ENCODE results near the gene PRPSAP1.

DNA sequence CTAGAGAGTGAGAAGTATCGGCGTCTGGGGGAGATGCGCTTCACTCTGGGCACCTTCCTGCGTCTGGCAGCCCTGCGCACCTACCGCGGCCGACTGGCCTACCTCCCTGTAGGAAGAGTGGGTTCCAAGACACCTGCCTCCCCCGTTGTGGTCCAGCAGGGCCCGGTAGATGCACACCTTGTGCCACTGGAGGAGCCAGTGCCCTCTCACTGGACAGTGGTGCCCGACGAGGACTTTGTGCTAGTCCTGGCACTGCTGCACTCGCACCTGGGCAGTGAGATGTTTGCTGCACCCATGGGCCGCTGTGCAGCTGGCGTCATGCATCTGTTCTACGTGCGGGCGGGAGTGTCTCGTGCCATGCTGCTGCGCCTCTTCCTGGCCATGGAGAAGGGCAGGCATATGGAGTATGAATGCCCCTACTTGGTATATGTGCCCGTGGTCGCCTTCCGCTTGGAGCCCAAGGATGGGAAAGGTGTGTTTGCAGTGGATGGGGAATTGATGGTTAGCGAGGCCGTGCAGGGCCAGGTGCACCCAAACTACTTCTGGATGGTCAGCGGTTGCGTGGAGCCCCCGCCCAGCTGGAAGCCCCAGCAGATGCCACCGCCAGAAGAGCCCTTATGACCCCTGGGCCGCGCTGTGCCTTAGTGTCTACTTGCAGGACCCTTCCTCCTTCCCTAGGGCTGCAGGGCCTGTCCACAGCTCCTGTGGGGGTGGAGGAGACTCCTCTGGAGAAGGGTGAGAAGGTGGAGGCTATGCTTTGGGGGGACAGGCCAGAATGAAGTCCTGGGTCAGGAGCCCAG, 33.5 kb upstream of the PRPSAP1 start:
- TF ChIP-seq, protein P1, sequence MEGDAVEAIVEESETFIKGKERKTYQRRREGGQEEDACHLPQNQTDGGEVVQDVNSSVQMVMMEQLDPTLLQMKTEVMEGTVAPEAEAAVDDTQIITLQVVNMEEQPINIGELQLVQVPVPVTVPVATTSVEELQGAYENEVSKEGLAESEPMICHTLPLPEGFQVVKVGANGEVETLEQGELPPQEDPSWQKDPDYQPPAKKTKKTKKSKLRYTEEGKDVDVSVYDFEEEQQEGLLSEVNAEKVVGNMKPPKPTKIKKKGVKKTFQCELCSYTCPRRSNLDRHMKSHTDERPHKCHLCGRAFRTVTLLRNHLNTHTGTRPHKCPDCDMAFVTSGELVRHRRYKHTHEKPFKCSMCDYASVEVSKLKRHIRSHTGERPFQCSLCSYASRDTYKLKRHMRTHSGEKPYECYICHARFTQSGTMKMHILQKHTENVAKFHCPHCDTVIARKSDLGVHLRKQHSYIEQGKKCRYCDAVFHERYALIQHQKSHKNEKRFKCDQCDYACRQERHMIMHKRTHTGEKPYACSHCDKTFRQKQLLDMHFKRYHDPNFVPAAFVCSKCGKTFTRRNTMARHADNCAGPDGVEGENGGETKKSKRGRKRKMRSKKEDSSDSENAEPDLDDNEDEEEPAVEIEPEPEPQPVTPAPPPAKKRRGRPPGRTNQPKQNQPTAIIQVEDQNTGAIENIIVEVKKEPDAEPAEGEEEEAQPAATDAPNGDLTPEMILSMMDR (conservative IDR thresholded peaks at IDR 0.05; ENCODE audit: low read depth, low read length) = no peak
- TF ChIP-seq EZH2 (IDR thresholded peaks at IDR 0.05; ENCODE audit: low read length, unreplicated experiment) (no peak), EZH2phosphoT487 (IDR thresholded peaks at IDR 0.05; ENCODE audit: borderline replicate concordance, low read length) (no peak)

Data from PC-3 (cell line).